ENCODE data around the gene ZNF154.

GRCh38 chr19:57719901-57720519 lies 11.0 kb upstream of the ZNF154 start:
- TF ChIP-seq, protein P1, sequence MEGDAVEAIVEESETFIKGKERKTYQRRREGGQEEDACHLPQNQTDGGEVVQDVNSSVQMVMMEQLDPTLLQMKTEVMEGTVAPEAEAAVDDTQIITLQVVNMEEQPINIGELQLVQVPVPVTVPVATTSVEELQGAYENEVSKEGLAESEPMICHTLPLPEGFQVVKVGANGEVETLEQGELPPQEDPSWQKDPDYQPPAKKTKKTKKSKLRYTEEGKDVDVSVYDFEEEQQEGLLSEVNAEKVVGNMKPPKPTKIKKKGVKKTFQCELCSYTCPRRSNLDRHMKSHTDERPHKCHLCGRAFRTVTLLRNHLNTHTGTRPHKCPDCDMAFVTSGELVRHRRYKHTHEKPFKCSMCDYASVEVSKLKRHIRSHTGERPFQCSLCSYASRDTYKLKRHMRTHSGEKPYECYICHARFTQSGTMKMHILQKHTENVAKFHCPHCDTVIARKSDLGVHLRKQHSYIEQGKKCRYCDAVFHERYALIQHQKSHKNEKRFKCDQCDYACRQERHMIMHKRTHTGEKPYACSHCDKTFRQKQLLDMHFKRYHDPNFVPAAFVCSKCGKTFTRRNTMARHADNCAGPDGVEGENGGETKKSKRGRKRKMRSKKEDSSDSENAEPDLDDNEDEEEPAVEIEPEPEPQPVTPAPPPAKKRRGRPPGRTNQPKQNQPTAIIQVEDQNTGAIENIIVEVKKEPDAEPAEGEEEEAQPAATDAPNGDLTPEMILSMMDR (IDR thresholded peaks at IDR 0.05; ENCODE audit: low read length): no peak
- TF ChIP-seq EZH2 (IDR thresholded peaks at IDR 0.05; ENCODE audit: borderline replicate concordance, low read length): no peak

Measured in OCI-LY1 (cell line).